ENCODE data around the gene SPACA7.

SPACA7 gene, protein sequence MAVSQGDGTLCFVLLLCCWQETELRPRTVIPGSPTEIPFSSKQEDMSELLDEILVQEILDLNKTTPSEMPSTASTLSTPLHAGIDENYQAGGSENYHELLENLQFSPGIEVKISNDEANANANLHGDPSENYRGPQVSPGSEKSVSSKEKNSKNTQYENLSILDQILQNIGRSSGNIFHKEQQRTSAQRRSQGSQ

GRCh38 chr13:112376050-112376681 lies at the start of gene SPACA7:
Gene SPACA7 (plus strand): TSS chr13:112376355. CDS start chr13:112376386, 31 bp downstream.
- DNase-seq (ENCODE audit: low read depth in 2 of 2): no peak

GRCh38 chr13:112326821-112327370 lies 49.3 kb upstream of the SPACA7 start:
- DNase-seq (ENCODE audit: low read depth in 2 of 2): no peak

DNA sequence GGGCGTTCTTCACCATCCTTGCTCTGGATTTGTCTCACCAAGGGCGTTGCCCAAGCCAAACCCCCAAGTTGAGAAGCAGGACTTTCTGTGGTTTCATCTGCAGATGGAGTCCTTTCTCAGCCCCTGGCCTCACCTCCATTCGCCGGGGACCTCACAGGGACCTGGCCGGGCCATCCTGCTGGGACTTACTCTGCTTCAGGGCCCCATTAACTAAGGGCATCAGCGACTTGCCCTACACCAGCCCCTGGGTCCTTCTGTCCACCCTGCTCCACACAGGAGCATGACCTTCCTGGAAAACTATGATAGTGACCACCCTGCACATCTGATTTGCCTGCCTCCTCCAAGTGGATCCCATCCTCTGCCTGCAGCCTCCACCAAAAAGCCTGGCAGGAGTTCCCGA lies 47.2 kb upstream of the SPACA7 start:
- no peak for DNase-seq (ENCODE audit: low read depth in 2 of 2)

GRCh38 chr13:112329376-112329775 lies 46.8 kb upstream of the SPACA7 start:
- no peak for DNase-seq (ENCODE audit: low read depth in 2 of 2)

DNA sequence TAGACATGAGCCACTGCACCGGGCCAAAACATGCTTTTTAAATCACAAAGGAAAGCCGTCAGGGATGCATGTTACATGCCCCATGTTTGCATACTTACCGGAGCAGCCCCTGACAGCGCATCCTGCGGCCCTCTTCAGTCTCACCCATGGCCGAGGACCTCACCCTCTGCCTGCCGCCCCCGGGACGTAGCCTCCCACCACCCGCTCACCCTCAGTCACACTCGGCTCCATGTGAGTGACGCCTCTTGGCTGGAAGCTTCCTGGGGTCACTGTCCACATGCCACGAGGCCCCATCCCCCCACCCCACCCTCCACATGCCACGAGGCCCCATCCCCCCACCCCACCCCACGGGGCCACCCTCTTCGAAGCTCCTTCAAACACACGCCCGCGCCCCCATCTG lies 46.1 kb upstream of the SPACA7 start:
- DNase-seq (ENCODE audit: low read depth in 2 of 2): no peak

DNA sequence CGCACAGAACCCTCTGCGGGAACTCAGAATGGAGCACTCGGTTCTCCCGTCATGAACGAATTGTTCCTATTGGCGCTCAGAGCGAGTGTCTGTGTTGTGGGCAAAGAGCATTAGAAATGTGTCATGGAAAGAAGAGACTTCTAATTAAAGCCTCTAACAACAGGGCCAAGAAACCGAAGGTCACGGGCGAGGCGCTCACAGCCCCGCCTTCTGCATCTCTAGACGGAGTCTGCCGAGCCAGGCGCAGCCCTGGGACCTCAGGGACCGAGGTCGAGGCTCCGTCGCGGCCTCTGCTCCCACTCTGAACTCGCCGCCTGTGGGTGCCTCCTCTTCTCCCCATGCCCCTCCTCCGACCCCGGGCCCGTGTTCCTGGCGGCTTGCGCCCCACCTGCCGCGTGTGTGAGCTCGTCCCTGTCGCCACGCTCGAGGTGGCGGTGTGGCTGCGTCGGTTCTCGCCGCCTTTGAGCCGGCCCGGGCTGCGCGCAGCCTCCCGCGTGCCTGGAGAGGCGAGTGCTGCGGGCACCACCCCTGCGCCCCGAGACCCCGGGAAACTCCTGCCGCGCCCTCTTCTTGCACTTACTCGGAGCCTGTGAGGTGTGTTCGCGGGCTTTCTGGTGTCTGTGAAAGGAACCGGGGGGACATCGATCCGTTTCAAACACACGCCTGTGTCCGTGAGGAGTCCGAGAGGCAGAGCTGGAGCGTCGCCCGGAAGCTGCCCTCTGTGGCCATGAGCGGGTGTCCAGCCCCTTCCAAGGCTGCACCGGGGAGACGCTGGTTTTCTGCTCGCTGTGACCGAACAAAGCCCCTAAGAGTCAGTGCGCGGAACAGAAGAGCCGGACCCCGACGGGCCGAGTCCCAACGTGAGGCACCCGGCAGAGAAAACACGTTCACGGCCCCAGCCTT lies 45.4 kb upstream of the SPACA7 start:
- DNase-seq (ENCODE audit: low read depth in 2 of 2): no peak

- DNase-seq (ENCODE audit: low read depth in 2 of 2): no peak
Observed at GRCh38 chr13:112331675-112332074, 44.5 kb upstream of the SPACA7 start.

- DNase-seq (ENCODE audit: low read depth in 2 of 2): no peak
Observed at GRCh38 chr13:112332727-112333126, 43.4 kb upstream of the SPACA7 start.

- DNase-seq (ENCODE audit: low read depth in 2 of 2): no peak
Observed at GRCh38 chr13:112333756-112334543, 42.2 kb upstream of the SPACA7 start.

GRCh38 chr13:112335135-112335534 lies 41.0 kb upstream of the SPACA7 start:
- DNase-seq (ENCODE audit: low read depth in 2 of 2): no peak

GRCh38 chr13:112341446-112341845 lies 34.7 kb upstream of the SPACA7 start:
- no peak for DNase-seq (ENCODE audit: low read depth in 2 of 2)

DNA sequence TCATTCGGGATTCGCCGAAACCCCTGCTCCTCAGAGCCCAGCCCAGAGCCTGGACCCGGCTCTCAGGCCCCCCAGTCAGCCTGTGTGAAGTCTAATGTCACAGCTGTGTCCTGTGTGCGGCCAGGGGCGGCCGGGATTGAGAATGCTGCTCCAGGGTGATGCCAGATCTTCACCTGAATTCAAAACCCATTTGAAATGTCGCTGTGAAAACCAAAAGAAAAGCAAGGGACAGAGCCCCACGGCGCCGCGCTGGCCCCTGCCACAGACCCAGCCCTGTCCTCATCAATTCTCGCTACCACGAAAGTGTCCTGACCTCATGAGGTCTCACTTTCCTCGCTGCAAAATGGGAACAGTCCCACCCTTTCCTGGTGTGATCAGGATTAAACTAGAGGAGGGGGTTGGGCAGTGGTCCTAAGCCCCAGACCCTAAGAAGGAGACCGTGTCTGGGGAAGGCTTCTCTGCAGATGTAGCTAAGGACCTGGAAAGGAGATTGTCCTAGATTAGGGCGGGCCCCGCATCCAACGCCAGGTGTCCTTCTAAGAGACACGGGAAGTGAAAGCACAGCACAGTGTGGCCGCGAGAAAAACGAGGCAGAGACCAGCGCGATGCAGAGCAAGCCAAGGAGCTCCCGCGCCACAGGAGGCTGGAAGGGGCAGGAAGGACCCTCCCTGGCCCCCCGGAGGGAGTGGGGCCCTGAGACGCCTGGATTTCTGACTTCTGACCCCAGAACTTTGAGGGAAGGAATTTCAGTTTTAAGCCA lies 34.0 kb upstream of the SPACA7 start:
- no peak for DNase-seq (ENCODE audit: low read depth in 2 of 2)

DNA sequence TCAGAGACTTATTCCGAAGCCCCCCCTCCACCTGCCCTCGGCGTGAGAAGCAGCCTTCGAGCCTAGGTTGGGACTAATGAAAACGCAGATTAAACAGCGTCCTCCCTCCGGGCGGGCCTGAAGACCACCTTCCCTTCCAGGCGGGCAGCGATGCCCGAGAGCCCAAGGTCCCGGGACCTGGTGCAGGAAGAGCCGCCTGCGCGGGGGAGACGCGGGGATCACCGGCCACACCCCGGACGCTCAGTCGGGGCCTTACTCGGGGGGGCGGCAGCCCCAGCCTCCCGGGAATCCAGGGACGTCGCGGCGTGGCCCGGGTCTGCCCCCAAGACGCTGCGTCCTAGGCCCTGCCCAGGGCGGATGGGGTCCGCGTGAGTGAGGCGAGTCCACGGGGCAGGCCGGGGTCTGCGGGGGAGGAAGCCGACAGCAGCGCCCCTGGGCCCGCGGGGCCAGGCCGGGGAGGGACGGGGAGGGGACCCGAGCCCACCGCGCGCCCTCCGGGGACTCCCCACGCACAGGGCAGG lies 33.3 kb upstream of the SPACA7 start:
- DNase-seq (ENCODE audit: low read depth in 2 of 2): no peak

DNA sequence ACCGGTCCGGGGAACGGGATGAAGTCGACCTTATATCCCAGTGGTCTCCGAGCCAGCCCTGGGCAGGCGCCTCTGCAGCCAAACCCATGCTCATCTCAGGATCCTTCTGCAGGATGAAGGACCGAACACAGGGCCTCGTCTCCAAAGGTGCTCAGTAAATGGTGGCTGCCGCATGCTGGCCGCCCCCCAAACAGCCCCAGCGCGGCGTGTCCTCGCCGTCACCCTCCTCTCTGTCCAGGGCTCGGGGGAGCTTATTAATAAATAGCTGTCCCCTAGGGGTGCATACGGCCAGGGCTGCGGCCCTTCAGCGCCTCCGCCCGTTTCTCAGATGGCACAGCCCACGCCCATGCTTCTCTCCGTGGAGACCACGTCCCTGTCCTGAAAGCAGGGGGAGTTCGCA lies 32.6 kb upstream of the SPACA7 start:
- no peak for DNase-seq (ENCODE audit: low read depth in 2 of 2)

DNA sequence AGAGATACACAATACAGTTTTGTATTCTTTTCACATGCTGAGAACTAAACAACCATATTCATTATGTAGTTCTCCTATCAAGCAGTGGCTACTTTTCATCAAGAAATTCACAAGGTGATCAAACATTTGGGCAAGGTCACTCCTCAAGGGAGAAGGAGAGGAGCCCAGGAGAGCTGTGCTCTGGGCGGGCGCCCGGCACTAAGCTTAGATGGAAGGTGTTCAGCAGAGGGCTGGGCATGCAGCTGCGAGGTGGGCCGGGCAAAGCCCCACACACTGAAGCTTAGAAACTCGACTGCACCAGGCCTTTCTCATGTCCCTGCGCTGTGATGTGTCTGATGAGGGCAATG lies 30.4 kb upstream of the SPACA7 start:
- no peak for DNase-seq (ENCODE audit: low read depth in 2 of 2)

GRCh38 chr13:112346173-112346898 lies 29.8 kb upstream of the SPACA7 start:
- DNase-seq (ENCODE audit: low read depth in 2 of 2): no peak

GRCh38 chr13:112346899-112347229 lies 29.3 kb upstream of the SPACA7 start:
- no peak for DNase-seq (ENCODE audit: low read depth in 2 of 2)

GRCh38 chr13:112347986-112348385 lies 28.2 kb upstream of the SPACA7 start:
- DNase-seq (ENCODE audit: low read depth in 2 of 2): no peak

DNA sequence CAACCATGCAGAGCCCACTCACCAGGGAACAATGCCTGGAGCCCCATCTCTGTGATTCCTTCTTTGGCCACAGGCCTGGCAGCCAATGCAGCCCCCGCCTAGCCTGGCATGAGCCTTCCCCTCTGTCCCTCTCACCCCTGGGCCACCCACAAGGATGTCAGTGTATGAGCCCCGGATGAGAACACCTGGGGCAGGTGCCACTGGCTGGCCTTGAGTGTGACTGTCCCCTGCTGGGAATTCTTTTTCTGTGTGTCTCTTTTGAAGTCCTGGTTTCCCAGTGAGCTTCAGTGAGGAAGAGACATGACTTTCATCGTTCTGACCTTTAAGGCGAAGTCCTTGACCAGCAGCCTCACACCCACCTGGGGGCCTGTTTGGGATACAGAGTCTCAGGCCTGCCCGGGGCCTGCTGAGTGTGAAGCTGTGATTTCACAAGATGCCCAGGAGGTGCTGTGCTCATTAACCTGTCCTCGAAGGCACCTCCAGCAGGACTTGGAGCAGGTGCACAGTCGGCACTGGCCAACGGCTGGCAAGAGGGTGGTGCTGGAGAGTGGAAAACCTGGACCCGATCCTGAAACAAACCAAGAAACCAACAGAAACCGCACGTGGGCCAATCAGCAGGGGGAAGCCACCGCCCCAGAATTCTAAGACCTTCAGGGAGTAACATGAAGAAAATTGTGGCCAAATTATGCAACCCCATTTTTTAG lies 27.4 kb upstream of the SPACA7 start:
- DNase-seq (ENCODE audit: low read depth in 2 of 2): no peak

DNA sequence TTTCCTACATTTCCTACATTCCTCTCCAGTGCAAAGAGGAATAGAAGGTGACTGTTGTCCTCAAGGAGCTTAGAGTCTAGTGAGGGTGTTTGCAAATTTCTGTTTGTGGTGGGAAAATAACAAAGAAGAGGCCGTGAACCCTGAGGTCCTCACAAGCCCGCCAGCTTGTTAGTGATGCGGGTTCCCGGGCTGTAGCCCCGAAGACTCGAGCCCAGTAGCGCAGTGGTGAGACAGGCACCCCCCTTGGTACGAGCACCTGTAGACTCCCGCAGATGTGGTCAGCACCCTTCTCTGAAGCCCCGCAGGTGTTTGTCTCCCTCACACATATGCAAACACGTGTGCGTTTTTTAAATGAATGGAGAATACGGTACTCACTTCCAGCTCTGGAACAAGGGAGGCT lies 26.5 kb upstream of the SPACA7 start:
- no peak for DNase-seq (ENCODE audit: low read depth in 2 of 2)

Measured in activated CD8-positive, alpha-beta memory T cell treated with anti-CD3 and anti-CD28 coated beads for 4 hours (primary cell).